ENCODE data around the gene SETBP1. TPM values are rescaled to one million over a fixed set of nuclear protein-coding genes. Genes with fewer than 3 reads are reported as not detected.
A peak's percentile ranks its signal among the peaks of the same experiment; 100 is the strongest.
"Not testable (repeated sequence)": the region's sequence is repeated elsewhere in the genome, so short reads cannot be mapped to it uniquely, and the experiment has no call there.

The SETBP1 gene
- polyA plus RNA-seq, 2 donors: 1.5 to 1.6 TPM

DNA sequence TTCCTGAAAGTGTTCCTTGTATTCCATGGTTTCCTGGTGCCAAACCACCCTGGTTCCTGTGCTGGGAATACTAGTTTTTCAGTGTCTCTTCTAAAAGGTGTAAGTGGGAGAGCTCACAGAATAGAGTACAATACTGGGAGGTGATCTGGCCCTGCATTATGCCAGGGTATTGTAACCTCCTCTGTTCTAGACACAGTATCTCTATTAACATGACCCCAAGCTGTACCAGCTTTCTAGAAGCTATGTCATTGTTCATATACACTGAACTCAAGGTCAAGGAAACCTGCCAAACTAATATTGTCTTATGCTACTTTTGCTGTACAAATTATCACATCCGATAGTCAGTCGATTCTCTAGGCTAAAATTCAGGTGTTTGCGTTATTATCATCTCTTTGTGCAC lies 32.7 kb downstream of the SETBP1 start:
- H3K27ac ChIP-seq (ENCODE audit: low read depth in 2 of 2, low read length in 1 of 2): no peak overlapping the region

DNA sequence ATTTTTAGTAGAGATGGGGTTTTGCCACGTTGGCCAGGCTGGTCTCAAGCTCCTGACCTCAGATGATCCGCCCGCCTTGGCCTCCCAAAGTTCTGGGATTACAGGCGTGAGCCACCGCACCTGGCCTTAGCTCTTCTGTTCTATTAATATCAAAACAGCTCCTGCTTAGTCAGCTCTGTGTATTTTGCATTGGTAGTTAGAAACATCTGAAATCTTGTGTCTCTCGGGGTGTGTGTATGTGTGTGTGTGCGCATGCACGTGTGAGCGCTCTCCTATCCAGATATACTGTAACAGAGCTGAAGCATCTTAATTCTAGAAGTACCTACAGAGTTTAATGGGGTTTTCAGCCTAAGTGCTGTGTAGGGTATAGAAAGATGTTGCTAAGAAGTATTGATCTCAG lies 33.7 kb downstream of the SETBP1 start:
- Histone ChIP-seq H3K4me1 (ENCODE audit: control insufficient read depth in 2 of 2, insufficient read depth in 2 of 2, low read length in 1 of 2) (peaks cover 0 to 8% of the 10 kb centered on the region in 2 donors), H3K9me3 (ENCODE audit: control insufficient read depth in 2 of 2, insufficient read depth in 1 of 2, low read depth in 1 of 2, low read length in 1 of 2) (no peaks in the 10 kb centered on the region), H3K36me3 (ENCODE audit: control insufficient read depth in 2 of 2, insufficient read depth in 2 of 2, low read length in 1 of 2) (no peaks in the 10 kb centered on the region), H3K27ac (ENCODE audit: low read depth in 2 of 2, low read length in 1 of 2) (no peak overlapping the region), H3K27me3 (ENCODE audit: control insufficient read depth in 1 of 2, insufficient read depth in 2 of 2, low read length in 2 of 2) (no peaks in the 10 kb centered on the region), H3K4me3 (ENCODE audit: low read depth in 1 of 2, low read length in 2 of 2) (no peak overlapping the region)
- 94% methylated on average over 9 of the region's 9 CpGs for WGBS, 2 donors

More for the DNA sequence above, 32.7 kb downstream of the SETBP1 start:
- H3K4me1 ChIP-seq (ENCODE audit: control insufficient read depth in 2 of 2, insufficient read depth in 2 of 2, low read length in 1 of 2): peaks cover 0 to 8% of the 10 kb centered on the region in 2 donors
- WGBS, 2 donors: 97 to 98% methylated on average over 3 of the region's 3 CpGs
- H3K36me3 ChIP-seq (ENCODE audit: control insufficient read depth in 2 of 2, insufficient read depth in 2 of 2, low read length in 1 of 2): no peaks in the 10 kb centered on the region
- H3K9me3 ChIP-seq (ENCODE audit: control insufficient read depth in 2 of 2, insufficient read depth in 1 of 2, low read depth in 1 of 2, low read length in 1 of 2): no peaks in the 10 kb centered on the region
- H3K27me3 ChIP-seq (ENCODE audit: control insufficient read depth in 1 of 2, insufficient read depth in 2 of 2, low read length in 2 of 2): no peaks in the 10 kb centered on the region
- no peak overlapping the region for H3K4me3 ChIP-seq (ENCODE audit: low read depth in 1 of 2, low read length in 2 of 2)

DNA sequence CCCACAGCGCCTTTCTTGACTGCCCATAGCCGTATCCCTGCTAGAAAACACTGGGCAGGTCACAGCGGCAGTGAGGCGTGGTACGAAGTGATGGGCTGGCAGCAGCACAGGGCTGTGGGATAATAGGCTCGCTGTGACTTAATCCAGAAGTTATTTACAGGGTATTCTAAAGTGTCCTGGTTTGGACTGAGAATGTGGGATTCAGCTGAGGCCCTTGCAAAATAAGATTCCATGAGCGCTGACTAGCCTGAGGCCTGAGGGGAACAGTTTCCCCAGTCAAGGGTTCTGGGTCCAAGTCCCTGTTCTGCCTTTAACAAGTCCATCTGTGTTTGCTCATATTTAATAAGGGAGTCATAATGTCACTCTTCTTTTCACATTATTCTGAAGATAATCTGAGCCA lies 34.6 kb downstream of the SETBP1 start:
- WGBS, 2 donors: 48 to 61% methylated on average over 7 of the region's 7 CpGs
- H3K4me3 ChIP-seq (ENCODE audit: low read depth in 1 of 2, low read length in 2 of 2): no peak overlapping the region
- no peaks in the 10 kb centered on the region for H3K36me3 ChIP-seq (ENCODE audit: control insufficient read depth in 2 of 2, insufficient read depth in 2 of 2, low read length in 1 of 2)
- H3K27me3 ChIP-seq (ENCODE audit: control insufficient read depth in 1 of 2, insufficient read depth in 2 of 2, low read length in 2 of 2): no peaks in the 10 kb centered on the region
- peaks cover 0 to 8% of the 10 kb centered on the region in 2 donors for H3K4me1 ChIP-seq (ENCODE audit: control insufficient read depth in 2 of 2, insufficient read depth in 2 of 2, low read length in 1 of 2)
- H3K9me3 ChIP-seq (ENCODE audit: control insufficient read depth in 2 of 2, insufficient read depth in 1 of 2, low read depth in 1 of 2, low read length in 1 of 2): no peaks in the 10 kb centered on the region
- H3K27ac ChIP-seq (ENCODE audit: low read depth in 2 of 2, low read length in 1 of 2): peak overlapping the region; percentile 31 to 65

DNA sequence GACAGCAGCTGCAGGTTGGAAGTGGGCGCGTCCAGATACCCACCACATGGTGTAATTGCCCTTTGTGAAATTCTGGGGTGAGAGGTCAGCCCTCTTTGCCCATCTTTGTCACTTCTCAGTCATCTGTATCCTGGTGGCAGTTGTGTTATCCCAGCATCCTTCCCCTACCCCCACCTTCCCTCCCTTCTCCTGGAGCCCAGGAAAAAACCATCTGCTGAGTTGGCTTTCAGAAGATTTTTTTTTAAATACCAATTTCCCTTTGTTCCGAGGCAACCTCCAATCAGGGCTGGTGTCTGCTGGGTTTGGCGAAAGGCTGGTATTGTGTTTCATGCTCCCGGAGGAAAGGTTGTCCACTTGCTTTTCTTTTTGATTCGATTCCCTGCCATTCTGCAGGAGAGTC lies 35.2 kb downstream of the SETBP1 start:
- peaks cover 0 to 8% of the 10 kb centered on the region in 2 donors for H3K4me1 ChIP-seq (ENCODE audit: control insufficient read depth in 2 of 2, insufficient read depth in 2 of 2, low read length in 1 of 2)

DNA sequence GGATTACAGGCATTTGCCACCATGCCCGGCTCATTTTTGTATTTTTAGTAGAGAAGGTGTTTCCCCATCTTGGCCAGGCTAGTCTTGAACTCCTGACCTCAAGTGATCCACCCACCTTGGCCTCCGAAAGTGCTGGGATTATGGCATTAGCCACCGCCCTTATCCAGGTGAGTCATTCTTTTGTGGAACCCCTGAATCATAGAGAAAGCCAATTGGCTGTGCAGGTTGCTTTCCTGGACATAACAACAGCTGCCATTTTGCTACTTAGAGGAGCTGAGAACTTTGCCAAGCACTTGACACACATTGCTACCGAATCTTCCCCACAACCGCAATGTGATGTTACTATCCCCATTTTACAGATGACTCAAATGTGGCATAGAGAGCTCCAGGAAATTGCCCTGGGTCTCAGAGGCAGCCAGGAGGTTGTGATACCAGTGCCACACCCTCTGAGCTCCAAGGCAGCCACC lies 36.0 kb downstream of the SETBP1 start:
- peaks cover 0 to 8% of the 10 kb centered on the region in 2 donors for H3K4me1 ChIP-seq (ENCODE audit: control insufficient read depth in 2 of 2, insufficient read depth in 2 of 2, low read length in 1 of 2)
- H3K36me3 ChIP-seq (ENCODE audit: control insufficient read depth in 2 of 2, insufficient read depth in 2 of 2, low read length in 1 of 2): no peaks in the 10 kb centered on the region
- 47 to 61% methylated on average over 5 of the region's 5 CpGs for WGBS, 2 donors
- H3K27ac ChIP-seq (ENCODE audit: low read depth in 2 of 2, low read length in 1 of 2): peak overlapping the region; percentile 60 to 82
- H3K27me3 ChIP-seq (ENCODE audit: control insufficient read depth in 1 of 2, insufficient read depth in 2 of 2, low read length in 2 of 2): no peaks in the 10 kb centered on the region
- H3K4me3 ChIP-seq (ENCODE audit: low read depth in 1 of 2, low read length in 2 of 2): no peak overlapping the region
- no peaks in the 10 kb centered on the region for H3K9me3 ChIP-seq (ENCODE audit: control insufficient read depth in 2 of 2, insufficient read depth in 1 of 2, low read depth in 1 of 2, low read length in 1 of 2)

More for the DNA sequence above, 35.2 kb downstream of the SETBP1 start:
- no peaks in the 10 kb centered on the region for H3K36me3 ChIP-seq (ENCODE audit: control insufficient read depth in 2 of 2, insufficient read depth in 2 of 2, low read length in 1 of 2)
- 81 to 88% methylated on average over 6 of the region's 6 CpGs for WGBS, 2 donors
- H3K9me3 ChIP-seq (ENCODE audit: control insufficient read depth in 2 of 2, insufficient read depth in 1 of 2, low read depth in 1 of 2, low read length in 1 of 2): no peaks in the 10 kb centered on the region
- H3K27me3 ChIP-seq (ENCODE audit: control insufficient read depth in 1 of 2, insufficient read depth in 2 of 2, low read length in 2 of 2): no peaks in the 10 kb centered on the region
- H3K4me3 ChIP-seq (ENCODE audit: low read depth in 1 of 2, low read length in 2 of 2): no peak overlapping the region
- peak overlapping the region in 1 of 2 donors; percentile 63 for H3K27ac ChIP-seq (ENCODE audit: low read depth in 2 of 2, low read length in 1 of 2)

DNA sequence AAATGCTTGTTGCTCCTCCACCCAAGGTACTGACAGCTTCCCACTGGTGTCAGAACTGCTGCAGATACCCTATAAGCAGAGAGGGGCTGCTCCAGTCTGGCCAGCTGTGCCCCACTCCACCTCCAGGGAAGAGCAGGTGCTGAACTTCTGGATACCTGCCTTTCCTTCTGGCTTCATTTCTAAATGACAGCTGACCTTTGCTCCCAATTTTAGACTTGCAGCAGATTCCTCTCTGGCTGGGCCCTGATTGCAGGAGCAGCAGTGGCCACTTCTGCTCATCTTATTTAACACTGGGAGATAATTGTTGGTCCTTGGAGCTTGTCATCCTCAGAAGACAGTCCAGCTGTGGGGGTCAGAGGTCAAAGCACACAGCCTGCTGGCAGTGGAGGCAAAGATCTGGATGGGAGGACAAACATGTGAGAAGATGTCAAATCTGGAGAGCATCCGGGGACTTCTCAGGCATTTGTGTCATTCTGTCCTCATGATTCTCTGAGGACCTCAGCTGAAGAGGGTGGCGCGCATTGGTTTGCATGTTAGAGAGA lies 38.9 kb downstream of the SETBP1 start:
- Histone ChIP-seq H3K9me3 (ENCODE audit: control insufficient read depth in 2 of 2, insufficient read depth in 1 of 2, low read depth in 1 of 2, low read length in 1 of 2) (no peaks in the 10 kb centered on the region), H3K4me1 (ENCODE audit: control insufficient read depth in 2 of 2, insufficient read depth in 2 of 2, low read length in 1 of 2) (peaks cover 2 to 8% of the 10 kb centered on the region in 2 donors), H3K36me3 (ENCODE audit: control insufficient read depth in 2 of 2, insufficient read depth in 2 of 2, low read length in 1 of 2) (no peaks in the 10 kb centered on the region), H3K27ac (ENCODE audit: low read depth in 2 of 2, low read length in 1 of 2) (no peak overlapping the region), H3K27me3 (ENCODE audit: control insufficient read depth in 1 of 2, insufficient read depth in 2 of 2, low read length in 2 of 2) (no peaks in the 10 kb centered on the region), H3K4me3 (ENCODE audit: low read depth in 1 of 2, low read length in 2 of 2) (no peak overlapping the region)
- WGBS, 2 donors: 91 to 92% methylated on average over 3 of the region's 3 CpGs

DNA sequence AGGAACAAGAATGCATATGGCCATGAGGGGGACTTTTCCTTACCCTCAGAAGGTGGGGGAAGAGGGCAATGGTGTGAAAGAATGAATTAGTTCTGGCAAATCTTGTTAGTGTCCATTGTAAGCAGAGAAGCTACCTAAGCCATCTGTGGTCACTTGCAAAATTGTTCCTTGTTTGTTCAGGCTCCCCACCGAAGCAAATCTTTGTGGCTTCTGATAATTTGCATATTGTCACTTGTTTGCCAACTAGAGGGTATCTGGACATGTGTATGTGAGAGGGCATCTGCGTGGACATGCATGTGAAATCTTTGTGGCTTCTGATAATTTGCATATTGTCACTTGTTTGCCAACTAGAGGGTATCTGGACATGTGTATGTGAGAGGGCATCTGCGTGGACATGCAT lies 41.1 kb downstream of the SETBP1 start:
- not testable (repeated sequence) for H3K27me3 ChIP-seq (ENCODE audit: control insufficient read depth in 1 of 2, insufficient read depth in 2 of 2, low read length in 2 of 2); H3K4me3 ChIP-seq (ENCODE audit: low read depth in 1 of 2, low read length in 2 of 2); H3K9me3 ChIP-seq (ENCODE audit: control insufficient read depth in 2 of 2, insufficient read depth in 1 of 2, low read depth in 1 of 2, low read length in 1 of 2); H3K36me3 ChIP-seq (ENCODE audit: control insufficient read depth in 2 of 2, insufficient read depth in 2 of 2, low read length in 1 of 2); H3K4me1 ChIP-seq (ENCODE audit: control insufficient read depth in 2 of 2, insufficient read depth in 2 of 2, low read length in 1 of 2); H3K27ac ChIP-seq (ENCODE audit: low read depth in 2 of 2, low read length in 1 of 2)
- WGBS, 2 donors: 80 to 83% methylated on average over 3 of the region's 3 CpGs

DNA sequence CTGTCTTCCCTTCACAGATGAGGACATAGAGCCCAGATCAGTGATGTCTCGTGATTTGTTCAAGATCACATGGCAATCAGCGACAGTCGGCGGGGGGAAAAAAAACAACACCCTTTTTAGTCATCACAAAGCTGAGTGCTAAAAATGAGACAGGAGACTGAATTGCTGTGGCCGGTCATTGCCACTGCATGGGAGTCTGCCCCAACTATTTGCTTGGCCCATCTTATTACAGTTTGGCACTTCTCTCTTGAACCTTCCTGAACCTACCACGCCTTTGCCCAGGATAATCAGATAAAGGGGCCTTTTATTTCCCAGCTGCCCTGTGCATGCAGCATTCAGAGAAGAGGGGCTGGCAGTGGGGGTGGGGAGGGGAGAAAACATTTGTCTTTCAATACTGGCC lies 42.7 kb downstream of the SETBP1 start:
- Histone ChIP-seq H3K9me3 (ENCODE audit: control insufficient read depth in 2 of 2, insufficient read depth in 1 of 2, low read depth in 1 of 2, low read length in 1 of 2) (no peaks in the 10 kb centered on the region), H3K27me3 (ENCODE audit: control insufficient read depth in 1 of 2, insufficient read depth in 2 of 2, low read length in 2 of 2) (no peaks in the 10 kb centered on the region), H3K4me1 (ENCODE audit: control insufficient read depth in 2 of 2, insufficient read depth in 2 of 2, low read length in 1 of 2) (peaks cover 0 to 4% of the 10 kb centered on the region in 2 donors), H3K27ac (ENCODE audit: low read depth in 2 of 2, low read length in 1 of 2) (no peak overlapping the region), H3K36me3 (ENCODE audit: control insufficient read depth in 2 of 2, insufficient read depth in 2 of 2, low read length in 1 of 2) (no peaks in the 10 kb centered on the region), H3K4me3 (ENCODE audit: low read depth in 1 of 2, low read length in 2 of 2) (no peak overlapping the region)
- WGBS, 2 donors: 79 to 89% methylated on average over 6 of the region's 6 CpGs

DNA sequence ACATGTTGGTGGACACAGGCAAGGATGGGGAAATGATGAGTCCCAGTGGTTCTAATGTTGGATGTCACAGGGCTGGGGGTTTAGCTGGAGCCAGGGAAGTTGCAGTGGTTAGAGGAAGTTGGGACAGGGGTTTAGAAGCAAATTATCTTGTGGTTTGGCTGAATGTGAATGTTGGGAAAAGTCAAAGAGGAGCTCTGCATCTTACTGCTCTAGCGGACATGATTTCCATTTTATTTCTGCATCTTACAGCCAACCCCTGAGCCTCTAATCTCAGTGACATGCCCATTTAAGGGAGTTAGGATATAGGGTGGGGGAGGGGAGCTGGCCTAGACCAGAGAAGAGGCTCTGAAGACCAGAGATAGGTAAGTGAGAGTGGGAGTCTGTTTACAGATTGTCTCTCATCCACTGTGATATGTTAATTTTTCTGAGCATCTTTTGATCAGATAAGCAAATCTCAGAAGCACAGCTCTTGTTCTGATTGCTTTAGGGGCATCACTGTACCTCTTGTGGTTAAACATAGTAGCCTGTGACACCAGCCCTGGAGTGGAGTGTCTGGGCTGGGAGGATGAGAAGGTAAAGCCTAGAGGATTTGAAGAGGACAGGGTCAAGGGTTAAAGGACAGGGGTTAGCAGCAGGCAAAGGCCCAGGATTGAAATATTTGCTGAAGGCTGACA lies 43.6 kb downstream of the SETBP1 start:
- H3K27me3 ChIP-seq (ENCODE audit: control insufficient read depth in 1 of 2, insufficient read depth in 2 of 2, low read length in 2 of 2): no peaks in the 10 kb centered on the region
- WGBS, 2 donors: 70 to 85% methylated on average over 1 of the region's 1 CpG
- H3K4me1 ChIP-seq (ENCODE audit: control insufficient read depth in 2 of 2, insufficient read depth in 2 of 2, low read length in 1 of 2): peaks cover 0 to 4% of the 10 kb centered on the region in 2 donors
- no peak overlapping the region for H3K4me3 ChIP-seq (ENCODE audit: low read depth in 1 of 2, low read length in 2 of 2)
- no peaks in the 10 kb centered on the region for H3K36me3 ChIP-seq (ENCODE audit: control insufficient read depth in 2 of 2, insufficient read depth in 2 of 2, low read length in 1 of 2)
- H3K9me3 ChIP-seq (ENCODE audit: control insufficient read depth in 2 of 2, insufficient read depth in 1 of 2, low read depth in 1 of 2, low read length in 1 of 2): no peaks in the 10 kb centered on the region
- no peak overlapping the region for H3K27ac ChIP-seq (ENCODE audit: low read depth in 2 of 2, low read length in 1 of 2)
